ENCODE measurements around the gene TOMM5.

- no peak for TF ChIP-seq CTCF (conservative IDR thresholded peaks at IDR 0.05; ENCODE audit: low read depth, low read length)
- TF ChIP-seq RFX5 (IDR thresholded peaks at IDR 0.05; ENCODE audit: low read depth, low read length), result no peak
- TF ChIP-seq CEBPB (IDR thresholded peaks at IDR 0.05; ENCODE audit: low read depth, low read length), result no peak
- TF ChIP-seq MXI1 (IDR thresholded peaks at IDR 0.05; ENCODE audit: borderline replicate concordance, low read depth, low read length), result no peak
- no peak for TF ChIP-seq MAZ (IDR thresholded peaks at IDR 0.05; ENCODE audit: borderline replicate concordance, low read depth, low read length)
- TF ChIP-seq BHLHE40 (IDR thresholded peaks at IDR 0.05; ENCODE audit: low read depth, low read length), result no peak
- TF ChIP-seq POLR2A (IDR thresholded peaks at IDR 0.05; ENCODE audit: low read depth, low read length), result no peak
These were observed 27.5 kb downstream of the TOMM5 start for GRCh38 chr9:37564916-37565315.
